HG02943 (cell line): ENCODE data around the gene HLA-DQB1.
"Not testable (repeated sequence)": the region's sequence is repeated elsewhere in the genome, so short reads cannot be mapped to it uniquely, and the experiment has no call there.

Source experiments
- ATAC-seq: cut with Tn5 transposase; IDR thresholded peaks from one replicate; pipeline ENCODE4 v1.9.1; 2021; ENCODE audit warnings: mild to moderate bottlenecking, low read depth, moderate library complexity; ENCODE audit not compliant: unreplicated experiment

Gene HLA-DQB1

GRCh38 chr6:32666420-32667300, at the start of gene HLA-DQB1:
TSS of gene HLA-DQB1 (minus strand) at chr6:32666657. CDS start at chr6:32666607, 50 bp downstream.
- ATAC-seq: peak; percentile 52

GRCh38 chr6:32713241-32713640, 46.8 kb upstream of the HLA-DQB1 start:
- ATAC-seq: no peak

GRCh38 chr6:32709625-32710024, 43.2 kb upstream of the HLA-DQB1 start:
- no peak for ATAC-seq

- ATAC-seq: not testable (repeated sequence)
Measured at GRCh38 chr6:32705164-32705563, 38.7 kb upstream of the HLA-DQB1 start.

- no peak for ATAC-seq
Measured at GRCh38 chr6:32703347-32703746, 36.9 kb upstream of the HLA-DQB1 start.

- ATAC-seq: no peak
Measured at GRCh38 chr6:32700391-32701040, 34.1 kb upstream of the HLA-DQB1 start.

GRCh38 chr6:32697031-32697430, 30.6 kb upstream of the HLA-DQB1 start:
- no peak for ATAC-seq

GRCh38 chr6:32692019-32692418, 25.6 kb upstream of the HLA-DQB1 start:
- ATAC-seq: no peak

GRCh38 chr6:32689531-32690501, 23.4 kb upstream of the HLA-DQB1 start:
- ATAC-seq: no peak

- ATAC-seq: peak; percentile 82
Measured at GRCh38 chr6:32685603-32686002, 19.1 kb upstream of the HLA-DQB1 start.

- ATAC-seq: no peak
Measured at GRCh38 chr6:32684246-32684645, 17.8 kb upstream of the HLA-DQB1 start.

GRCh38 chr6:32680055-32680454, 13.6 kb upstream of the HLA-DQB1 start:
- ATAC-seq: no peak

GRCh38 chr6:32679492-32679891, 13.0 kb upstream of the HLA-DQB1 start:
- ATAC-seq: no peak

- ATAC-seq: not testable (repeated sequence)
Measured at GRCh38 chr6:32674123-32674522, 7.7 kb upstream of the HLA-DQB1 start.

GRCh38 chr6:32671908-32672307, 5.5 kb upstream of the HLA-DQB1 start:
- not testable (repeated sequence) for ATAC-seq

GRCh38 chr6:32669893-32670292, 3.4 kb upstream of the HLA-DQB1 start:
- no peak for ATAC-seq

GRCh38 chr6:32669240-32669639, 2.8 kb upstream of the HLA-DQB1 start:
- no peak for ATAC-seq

- ATAC-seq: peak; percentile 59
Measured at GRCh38 chr6:32668226-32668747, 1.8 kb upstream of the HLA-DQB1 start.

GRCh38 chr6:32665661-32666060, 796 bp downstream of the HLA-DQB1 start:
- no peak for ATAC-seq

- no peak for ATAC-seq
Measured at GRCh38 chr6:32664827-32665362, 1.6 kb downstream of the HLA-DQB1 start.
